Activated T-helper 2 cell treated with anti-CD3 and anti-CD28 coated beads, Interferon-gamma antibody, Interleukin-2, Interleukin-4, amounts not matched to agents 10 μg/mL and 5 μg/mL and 100 μg/mL, durations not matched to agents 14 hours and 24 hours and 36 hours (primary cell): ENCODE results near the gene FAM78B. TPM values are rescaled to one million over a fixed set of nuclear protein-coding genes. Genes with fewer than 3 reads are reported as not detected.

ENCODE experiments used
- DNase-seq: peaks from one replicate; pipeline ENCODE4 v3.0.0; 2021; ENCODE audit warnings: low spot score
- H3K27ac Mint-ChIP-seq: one replicate; pipeline ENCODE4 v1.8.0; 2021; ENCODE audit warnings: mixed read lengths
- H3K27me3 Mint-ChIP-seq: one replicate; pipeline ENCODE4 v1.8.0; 2021; ENCODE audit warnings: low read depth, mixed read lengths
- H3K36me3 Mint-ChIP-seq: one replicate; pipeline ENCODE4 v1.8.0; 2021; ENCODE audit warnings: low read depth, mixed read lengths
- H3K4me1 Mint-ChIP-seq: one replicate; pipeline ENCODE4 v1.8.0; 2021; ENCODE audit warnings: low read depth, mixed read lengths
- H3K4me3 Mint-ChIP-seq: one replicate; pipeline ENCODE4 v1.8.0; 2021; ENCODE audit warnings: low read depth, mild to moderate bottlenecking, moderate library complexity, mixed read lengths
- H3K9me3 Mint-ChIP-seq: one replicate; pipeline ENCODE4 v1.8.0; 2021; ENCODE audit warnings: mixed read lengths
- intact Hi-C: fragments of 100-400 bp; cut with micrococcal nuclease; formaldehyde crosslinking; loops from one replicate; pipeline ENCODE4 v1.15.1; 2023
- total RNA-seq: library from RNA; stranded (reverse); gene quantifications from 2 replicates; pipeline ENCODE4 v1.2.3, GENCODE V29; 2022

Gene FAM78B
- total RNA-seq, 1 donor from 2014 or later = 1.2 TPM

DNA sequence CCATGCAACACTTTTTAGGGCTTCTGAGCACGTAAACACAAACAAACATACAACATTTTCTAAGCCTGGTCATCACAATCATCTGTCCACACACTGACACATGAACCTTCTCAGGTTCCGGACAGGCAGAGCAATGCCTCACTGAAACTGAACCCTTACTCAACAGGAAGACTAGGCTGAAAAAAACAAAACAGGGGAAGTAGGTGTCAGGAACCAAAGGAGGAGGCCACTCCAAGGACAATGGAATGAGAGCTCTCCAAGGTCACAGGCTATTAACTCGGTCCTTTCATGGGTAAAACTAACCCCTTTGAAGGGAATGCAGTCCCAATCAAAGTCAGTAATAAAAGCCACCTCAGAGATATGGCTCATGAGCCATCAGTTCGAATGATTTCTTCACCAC lies 76.6 kb downstream of the FAM78B start:
- intact Hi-C loops = no loop called here
- Mint-ChIP-seq H3K27me3 (no peaks in the 10 kb centered on the region), H3K4me3 (no peak overlapping the region), H3K27ac (no peak overlapping the region), H3K4me1 (peaks cover 8% of the 10 kb centered on the region), H3K36me3 (no peaks in the 10 kb centered on the region), H3K9me3 (no peaks in the 10 kb centered on the region)
- DNase-seq = no peak

DNA sequence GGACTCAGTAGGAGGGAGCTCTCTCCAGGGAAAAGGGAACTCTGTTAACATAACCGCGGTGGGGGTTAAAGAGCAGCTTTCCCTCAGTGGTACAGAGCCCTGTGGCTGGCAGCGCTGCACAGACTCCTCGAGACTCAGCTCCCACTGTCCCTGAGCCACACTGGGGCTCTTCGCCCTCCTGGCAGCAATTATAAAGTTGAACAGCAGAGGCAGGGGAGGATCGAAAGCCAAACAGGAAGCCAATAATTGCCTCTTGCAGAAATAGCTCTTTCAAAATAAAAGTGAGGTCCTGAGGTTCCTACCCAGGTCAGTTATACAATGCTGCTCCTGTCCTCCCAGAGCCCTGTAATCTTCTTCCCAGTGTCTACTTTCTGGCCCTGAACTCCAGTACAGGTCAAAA lies 77.0 kb downstream of the FAM78B start:
- Mint-ChIP-seq H3K36me3 (no peaks in the 10 kb centered on the region), H3K27me3 (no peaks in the 10 kb centered on the region), H3K4me1 (peaks cover 8% of the 10 kb centered on the region), H3K9me3 (no peaks in the 10 kb centered on the region), H3K4me3 (no peak overlapping the region), H3K27ac (no peak overlapping the region)
- intact Hi-C loops = no loop called here
- no peak for DNase-seq

DNA sequence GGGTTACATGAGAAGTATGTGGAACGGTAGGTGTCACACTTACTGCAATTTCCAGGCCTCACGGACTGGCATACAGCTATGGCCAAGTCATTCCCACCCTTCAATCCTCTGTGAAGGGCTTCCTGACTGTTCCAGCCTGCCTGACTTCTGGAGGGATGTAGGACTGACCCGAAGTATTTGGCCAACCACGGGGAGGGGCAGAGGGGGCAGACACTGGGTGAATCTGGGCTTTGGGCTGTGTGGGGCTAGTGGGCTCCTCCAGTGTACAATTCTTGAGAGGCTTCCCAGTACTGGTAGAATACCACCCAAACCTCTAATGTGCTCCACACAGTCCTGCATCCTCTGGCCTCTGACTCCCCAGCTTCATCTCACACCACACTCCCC lies 78.2 kb downstream of the FAM78B start:
- H3K4me3 Mint-ChIP-seq = no peak overlapping the region
- no peaks in the 10 kb centered on the region for H3K36me3 Mint-ChIP-seq
- H3K27ac Mint-ChIP-seq = no peak overlapping the region
- intact Hi-C loops = no loop called here
- H3K9me3 Mint-ChIP-seq = no peaks in the 10 kb centered on the region
- no peaks in the 10 kb centered on the region for H3K27me3 Mint-ChIP-seq
- no peak for DNase-seq
- peaks cover 14% of the 10 kb centered on the region for H3K4me1 Mint-ChIP-seq

DNA sequence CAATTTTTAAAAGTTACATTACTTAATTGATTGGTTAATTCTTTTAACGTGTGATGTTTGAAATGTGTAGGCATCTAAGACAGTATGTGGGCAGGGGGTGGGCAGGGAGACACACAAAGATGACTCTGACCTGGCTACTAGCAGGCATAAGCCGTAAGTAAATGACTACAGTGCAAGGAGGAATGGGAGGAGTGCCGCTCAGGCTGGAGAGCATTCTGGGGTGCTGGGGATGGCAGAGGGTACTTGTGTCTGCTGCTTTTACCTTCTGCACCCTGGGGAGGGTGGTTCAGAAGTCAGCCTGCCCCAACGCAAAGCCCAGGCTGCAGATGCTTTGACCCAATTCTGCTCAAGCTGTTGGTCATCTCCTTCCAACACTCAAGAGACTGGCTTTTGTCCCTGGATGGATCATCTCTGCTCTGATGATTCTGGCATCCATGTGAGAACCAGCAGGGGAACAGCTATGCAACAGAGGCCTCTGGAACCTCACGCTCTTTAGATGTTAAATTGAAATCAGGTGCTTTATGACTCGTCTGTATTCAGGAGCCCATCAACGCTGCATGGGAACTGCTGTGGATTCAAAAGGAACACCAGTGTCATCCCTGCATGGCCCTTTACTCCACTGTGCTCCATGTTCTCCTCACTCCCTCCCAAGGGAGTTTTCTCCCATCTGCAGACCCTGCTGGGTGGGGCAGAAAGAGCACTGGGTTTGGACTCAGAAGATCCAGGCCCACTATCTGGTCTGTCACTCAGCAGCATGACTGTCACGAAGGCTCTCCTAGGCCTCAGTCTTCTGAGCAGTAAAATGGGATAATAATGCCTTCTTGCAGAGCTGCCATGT lies 78.8 kb downstream of the FAM78B start:
- intact Hi-C loops = no loop called here
- H3K4me1 Mint-ChIP-seq = peaks cover 14% of the 10 kb centered on the region
- no peak overlapping the region for H3K4me3 Mint-ChIP-seq
- DNase-seq = no peak
- H3K9me3 Mint-ChIP-seq = no peaks in the 10 kb centered on the region
- H3K36me3 Mint-ChIP-seq = no peaks in the 10 kb centered on the region
- no peak overlapping the region for H3K27ac Mint-ChIP-seq
- no peaks in the 10 kb centered on the region for H3K27me3 Mint-ChIP-seq

DNA sequence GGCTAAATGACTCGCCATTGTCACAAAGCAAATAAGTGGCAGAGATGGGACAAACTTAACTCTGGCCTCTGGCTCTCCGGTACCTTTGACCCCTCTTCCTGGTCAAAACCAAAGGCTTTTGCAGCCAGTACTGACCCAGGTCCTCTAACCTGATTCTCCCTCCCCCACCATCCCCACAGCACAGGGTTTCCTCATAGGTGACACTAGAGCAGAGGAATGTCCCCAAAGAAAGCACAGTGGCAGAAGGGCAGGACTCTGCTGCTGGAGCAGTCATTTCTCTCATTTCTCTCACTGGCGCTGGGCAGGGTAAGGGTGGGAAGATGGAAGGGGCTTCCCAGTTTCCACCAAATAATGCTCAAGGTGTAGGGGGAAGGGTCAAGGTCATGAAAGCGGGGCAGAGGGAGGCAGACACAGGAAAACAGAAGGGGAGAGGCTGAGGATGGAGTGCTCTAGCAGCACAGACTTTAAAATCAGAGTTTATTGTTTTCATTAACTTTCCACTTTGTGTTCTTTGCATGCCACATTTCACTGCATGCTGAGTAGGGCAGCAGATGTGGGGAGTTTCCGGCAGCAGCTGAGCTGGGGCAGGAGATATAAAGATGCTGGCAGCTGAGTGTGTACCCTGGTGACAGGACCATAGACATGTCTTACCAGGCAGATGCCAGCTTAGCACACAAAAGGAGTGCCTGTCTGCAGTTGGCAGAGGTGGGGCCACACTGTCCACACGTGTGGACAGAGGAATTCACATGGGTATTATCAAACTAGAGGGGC lies 80.5 kb downstream of the FAM78B start:
- Mint-ChIP-seq H3K27me3 (no peaks in the 10 kb centered on the region), H3K4me1 (peaks cover 20% of the 10 kb centered on the region), H3K36me3 (no peaks in the 10 kb centered on the region), H3K4me3 (no peak overlapping the region), H3K27ac (no peak overlapping the region), H3K9me3 (no peaks in the 10 kb centered on the region)
- intact Hi-C loops = no loop called here
- no peak for DNase-seq

DNA sequence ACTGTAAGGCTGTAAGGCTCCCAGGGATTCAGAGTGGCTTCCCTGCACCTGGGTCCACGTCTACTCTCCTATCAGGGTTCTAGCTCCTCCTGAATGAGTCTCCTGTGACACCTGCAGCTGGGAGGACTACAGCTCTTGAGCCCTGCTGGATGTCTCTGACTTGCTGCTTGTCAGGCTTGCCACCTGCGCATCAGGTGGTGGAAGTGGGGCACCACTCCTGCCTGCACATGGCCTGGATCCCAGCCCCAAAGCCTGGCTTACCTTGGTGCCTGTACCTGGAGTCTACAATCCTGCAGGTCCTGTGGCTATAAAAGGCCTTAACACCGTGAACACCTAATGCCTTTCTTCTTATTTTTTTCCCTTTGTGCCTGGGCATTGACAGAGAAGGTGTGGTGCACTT lies 82.2 kb downstream of the FAM78B start:
- no peaks in the 10 kb centered on the region for H3K9me3 Mint-ChIP-seq
- H3K36me3 Mint-ChIP-seq = no peaks in the 10 kb centered on the region
- peaks cover 29% of the 10 kb centered on the region for H3K4me1 Mint-ChIP-seq
- intact Hi-C loops = loop anchor here (5.0 kb wide), 1 partner anchor 162 kb away; no protein-coding TSS in a partner anchor
- no peaks in the 10 kb centered on the region for H3K27me3 Mint-ChIP-seq
- H3K4me3 Mint-ChIP-seq = no peak overlapping the region
- no peak overlapping the region for H3K27ac Mint-ChIP-seq
- no peak for DNase-seq

DNA sequence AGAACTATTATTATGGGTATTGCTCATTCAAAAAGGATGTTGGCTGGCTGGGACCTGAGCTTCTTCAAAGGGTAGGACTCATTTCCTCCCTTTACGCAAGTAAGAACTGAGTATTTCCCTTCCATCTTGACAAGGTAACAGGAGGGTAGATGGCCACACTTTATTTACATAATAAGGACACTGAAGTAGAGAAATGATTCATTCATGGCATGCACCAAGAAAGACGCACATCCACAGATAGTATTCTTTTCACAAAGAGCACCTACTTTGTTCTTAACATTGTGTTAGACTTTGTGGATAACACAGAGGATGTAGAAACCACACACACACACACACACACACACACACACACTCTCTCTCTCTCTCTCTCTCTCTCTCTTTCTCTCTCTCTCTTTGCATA lies 82.9 kb downstream of the FAM78B start:
- Mint-ChIP-seq H3K4me1 (peaks cover 29% of the 10 kb centered on the region), H3K9me3 (no peaks in the 10 kb centered on the region), H3K36me3 (no peaks in the 10 kb centered on the region), H3K4me3 (no peak overlapping the region), H3K27ac (peak overlapping the region; percentile 29), H3K27me3 (no peaks in the 10 kb centered on the region)
- no peak for DNase-seq
- intact Hi-C loops = loop anchor here (5.0 kb wide), 1 partner anchor 162 kb away; no protein-coding TSS in a partner anchor

DNA sequence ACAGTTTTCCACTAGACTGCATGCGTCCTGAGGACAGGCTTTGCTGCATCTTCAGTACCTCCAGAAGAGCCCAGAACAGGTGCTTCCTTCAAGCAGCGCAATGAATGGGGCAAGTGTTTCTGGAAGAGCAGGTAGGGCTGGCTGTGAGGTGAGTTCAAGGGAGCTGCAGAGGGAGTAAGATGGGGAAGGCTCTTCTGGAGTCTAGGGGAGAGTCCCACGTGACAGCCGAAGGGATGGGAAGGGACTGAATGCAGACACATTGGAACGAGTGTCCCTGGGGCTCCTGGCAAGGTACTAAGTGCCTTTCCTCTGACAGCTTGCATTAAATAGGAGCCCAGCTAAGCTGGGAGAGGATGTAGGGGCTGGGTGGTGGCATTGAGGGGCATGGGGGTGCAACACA lies 84.2 kb downstream of the FAM78B start:
- no peaks in the 10 kb centered on the region for H3K27me3 Mint-ChIP-seq
- intact Hi-C loops = loop anchor here (5.0 kb wide), 1 partner anchor 160 kb away; no protein-coding TSS in a partner anchor
- peaks cover 29% of the 10 kb centered on the region for H3K4me1 Mint-ChIP-seq
- H3K9me3 Mint-ChIP-seq = no peaks in the 10 kb centered on the region
- H3K27ac Mint-ChIP-seq = no peak overlapping the region
- no peak overlapping the region for H3K4me3 Mint-ChIP-seq
- no peak for DNase-seq
- H3K36me3 Mint-ChIP-seq = no peaks in the 10 kb centered on the region

DNA sequence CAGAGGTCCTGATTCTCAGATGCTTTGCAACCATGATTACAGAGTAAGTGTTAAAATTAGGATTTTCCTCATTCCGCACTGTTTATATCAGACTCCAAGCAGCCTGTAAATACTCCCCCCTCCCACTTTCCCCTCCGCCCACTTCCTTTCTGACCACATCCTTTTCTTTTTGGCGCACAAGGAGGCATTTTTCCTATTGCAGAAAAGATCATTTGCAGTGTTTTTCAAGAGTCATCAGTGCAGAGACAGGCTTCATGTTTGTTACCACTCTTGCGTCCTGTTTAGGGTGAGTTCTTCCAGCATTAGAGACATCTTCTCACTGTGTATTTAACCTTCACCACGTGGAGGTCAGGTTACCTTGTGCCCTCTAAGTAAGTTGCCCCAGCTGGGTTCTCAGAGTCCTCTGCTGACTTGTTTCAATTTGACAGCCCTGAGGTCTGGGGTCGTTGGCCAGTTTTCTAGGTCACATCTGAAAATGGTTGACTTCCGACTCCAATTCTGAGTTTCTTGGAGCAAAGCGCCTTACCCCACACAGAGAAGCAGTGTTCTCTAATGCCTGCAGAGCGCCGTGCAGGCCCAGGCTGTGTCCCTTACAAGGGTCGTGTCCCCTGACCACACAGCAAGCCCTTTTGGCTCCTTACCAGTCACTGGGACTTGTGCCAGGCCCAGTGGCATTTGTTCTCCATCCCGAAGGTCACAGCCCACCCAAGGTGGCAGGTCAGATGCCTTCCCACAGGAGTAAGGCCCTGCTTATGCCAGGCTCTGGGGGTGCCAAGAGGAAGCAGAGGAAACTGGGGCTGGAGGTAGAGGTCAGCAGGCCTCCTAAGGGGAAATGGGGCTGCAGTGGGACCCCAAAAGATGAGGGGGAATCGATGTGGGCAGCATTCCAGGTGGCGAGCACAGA lies 85.6 kb downstream of the FAM78B start:
- DNase-seq = no peak
- Mint-ChIP-seq H3K36me3 (no peaks in the 10 kb centered on the region), H3K27ac (peak overlapping the region; percentile 60), H3K27me3 (no peaks in the 10 kb centered on the region), H3K4me3 (peak overlapping the region; percentile 46), H3K4me1 (peaks cover 29% of the 10 kb centered on the region), H3K9me3 (no peaks in the 10 kb centered on the region)
- intact Hi-C loops = loop anchor here (1.0 to 5.0 kb wide), 2 partner anchors 82 to 159 kb away; no protein-coding TSS in a partner anchor

DNA sequence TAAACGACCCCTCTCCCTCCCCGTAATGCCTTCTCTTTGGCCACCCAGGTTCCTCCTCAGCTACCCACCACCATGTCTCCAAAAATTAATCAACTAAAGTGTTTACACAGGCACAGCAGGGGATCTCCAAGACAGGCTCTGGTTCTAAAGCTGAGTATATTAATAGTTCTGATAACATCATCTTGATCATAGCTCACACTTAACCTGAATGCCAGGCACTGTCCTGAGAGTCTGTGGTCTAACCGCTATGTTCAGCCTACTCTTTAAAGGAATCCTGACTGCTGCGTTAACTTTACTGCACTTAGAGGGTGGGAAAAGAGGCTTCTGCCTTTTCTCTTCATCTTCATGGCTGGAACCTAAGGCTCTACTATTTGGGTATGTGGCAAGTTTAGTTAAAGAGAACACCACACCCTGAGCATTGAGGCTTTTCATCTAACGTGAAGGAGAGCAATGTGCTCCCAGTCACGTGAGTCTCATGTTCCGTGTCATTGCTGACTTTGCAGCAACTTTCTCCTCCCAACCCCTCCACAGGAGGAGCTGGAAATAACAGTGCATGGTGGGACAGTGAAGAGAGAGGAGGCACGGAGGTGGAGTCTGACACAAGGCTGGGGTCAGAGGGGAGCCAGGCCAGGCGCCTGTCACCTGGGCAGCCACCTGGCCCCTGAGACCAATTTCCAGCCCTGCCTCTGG lies 86.4 kb downstream of the FAM78B start:
- Mint-ChIP-seq H3K4me1 (peaks cover 29% of the 10 kb centered on the region), H3K36me3 (no peaks in the 10 kb centered on the region), H3K9me3 (no peaks in the 10 kb centered on the region), H3K27ac (peak overlapping the region; percentile 56), H3K27me3 (no peaks in the 10 kb centered on the region), H3K4me3 (no peak overlapping the region)
- intact Hi-C loops = loop anchor here (1.0 to 5.0 kb wide), 2 partner anchors 83 to 158 kb away; no protein-coding TSS in a partner anchor
- DNase-seq = no peak

DNA sequence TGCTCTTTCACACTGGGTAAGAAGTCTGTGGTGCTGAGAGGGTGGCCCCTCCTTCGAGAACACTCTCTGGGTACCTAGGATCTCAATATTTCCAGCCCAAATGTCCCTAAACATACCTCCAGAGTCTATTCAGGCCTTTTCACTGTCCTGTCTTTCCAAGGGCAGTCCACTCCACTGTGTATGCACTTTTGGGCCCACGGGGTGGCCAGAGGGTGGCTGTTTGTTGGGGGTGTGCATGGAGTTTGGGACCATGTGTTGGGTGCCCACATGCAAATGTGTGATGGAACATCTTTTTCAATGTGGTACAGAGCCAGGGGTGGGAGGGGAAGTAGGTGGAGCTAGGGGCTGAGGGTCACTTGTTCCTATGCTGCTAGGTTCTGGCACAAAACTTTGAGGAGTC lies 87.5 kb downstream of the FAM78B start:
- Mint-ChIP-seq H3K9me3 (no peaks in the 10 kb centered on the region), H3K4me3 (no peak overlapping the region), H3K27ac (no peak overlapping the region), H3K27me3 (no peaks in the 10 kb centered on the region), H3K4me1 (peaks cover 28% of the 10 kb centered on the region), H3K36me3 (no peaks in the 10 kb centered on the region)
- intact Hi-C loops = no loop called here
- no peak for DNase-seq

DNA sequence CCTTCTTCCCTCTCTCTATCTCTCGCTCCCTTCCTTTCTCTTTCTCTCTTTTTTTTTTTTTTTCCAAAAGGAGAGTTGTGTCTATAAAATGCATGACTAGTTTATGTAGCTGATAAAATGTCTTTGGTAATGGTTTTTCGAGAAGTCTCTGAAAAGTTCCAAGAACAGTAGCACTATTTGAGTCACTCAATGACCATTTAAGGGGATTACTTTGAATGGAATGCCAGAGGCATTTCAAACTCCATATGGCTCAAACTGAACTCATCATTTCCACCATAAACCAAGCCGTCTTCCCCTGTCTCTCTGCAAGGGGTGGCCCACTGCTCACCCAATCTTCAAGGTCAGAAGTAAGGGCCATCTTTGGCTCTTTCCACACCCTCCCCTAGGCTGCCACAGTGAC lies 93.3 kb downstream of the FAM78B start:
- Mint-ChIP-seq H3K4me3 (no peak overlapping the region), H3K36me3 (no peaks in the 10 kb centered on the region), H3K9me3 (no peaks in the 10 kb centered on the region), H3K4me1 (no peaks in the 10 kb centered on the region), H3K27ac (no peak overlapping the region), H3K27me3 (no peaks in the 10 kb centered on the region)
- no peak for DNase-seq
- intact Hi-C loops = no loop called here
